Stromal cell of bone marrow (primary cell): ENCODE measurements around the gene SSX2.
"Not testable (repeated sequence)": the region's sequence is repeated elsewhere in the genome, so short reads cannot be mapped to it uniquely, and the experiment has no call there.

Source experiments
- DNase-seq: peaks from one replicate; pipeline ENCODE4 v3.0.0-alpha.2; 2012; ENCODE audit warnings: low read depth

Gene SSX2

GRCh38 chrX:52707078-52707477, at the start of gene SSX2:
Gene SSX2 (minus strand): TSS chrX:52707178. CDS start chrX:52705749, 1,429 bp downstream.
- not testable (repeated sequence) for DNase-seq

GRCh38 chrX:52750952-52751351, 44.0 kb upstream of the SSX2 start, which contains the start of gene SSX2B:
Gene SSX2B (plus strand): TSS chrX:52751252. CDS start chrX:52752681, 1,429 bp downstream.
- not testable (repeated sequence) for DNase-seq

- not testable (repeated sequence) for DNase-seq
These were observed 14.9 kb downstream of the SSX2 start for GRCh38 chrX:52692034-52692433.

DNA sequence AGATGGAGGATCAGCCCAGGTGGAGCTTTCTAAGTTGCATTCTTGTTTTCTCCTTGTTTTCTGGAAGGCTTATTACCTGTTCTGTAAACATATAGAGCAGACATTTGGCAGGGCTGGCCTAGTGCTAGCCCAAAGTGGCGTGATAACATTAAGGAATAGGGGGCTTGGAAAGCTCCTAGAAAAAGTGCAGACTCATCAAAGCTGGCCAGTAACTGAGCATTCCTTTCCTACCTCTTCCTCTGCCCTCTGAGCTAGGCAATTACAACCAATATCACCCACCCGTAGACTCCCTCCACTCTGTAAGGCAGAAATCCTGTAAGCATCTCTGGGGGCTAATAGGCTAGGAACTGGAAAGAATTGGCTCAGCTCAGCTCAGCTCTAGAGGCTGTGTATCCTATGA, 44.8 kb downstream of the SSX2 start:
- DNase-seq: not testable (repeated sequence)

GRCh38 chrX:52655475-52655874, 51.5 kb downstream of the SSX2 start:
- DNase-seq: not testable (repeated sequence)

DNA sequence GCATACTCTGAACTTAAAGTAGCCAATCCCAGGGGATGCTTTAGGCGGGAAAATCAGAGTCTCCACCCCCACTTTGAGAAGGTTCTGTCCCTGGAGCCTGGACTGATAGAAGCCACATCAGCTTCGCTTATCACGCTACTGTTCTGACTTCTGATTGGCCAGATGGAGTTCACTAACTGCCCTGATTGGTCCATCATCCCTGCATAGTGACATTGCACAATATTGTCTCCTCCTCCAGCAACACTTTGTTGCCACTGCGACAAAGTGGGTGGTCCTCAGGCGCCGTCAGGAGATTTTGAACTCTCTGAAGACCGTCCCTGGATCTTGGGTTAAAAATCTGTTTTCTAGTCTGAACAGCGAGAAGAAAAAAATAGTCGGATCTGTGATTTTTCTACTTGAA, 52.2 kb downstream of the SSX2 start, which contains the start of gene SSX7:
Gene SSX7 (minus strand): TSS at position 101 of the 400 bp plus-strand sequence. CDS start 1,428 bp downstream, outside the sequence.
- not testable (repeated sequence) for DNase-seq

DNA sequence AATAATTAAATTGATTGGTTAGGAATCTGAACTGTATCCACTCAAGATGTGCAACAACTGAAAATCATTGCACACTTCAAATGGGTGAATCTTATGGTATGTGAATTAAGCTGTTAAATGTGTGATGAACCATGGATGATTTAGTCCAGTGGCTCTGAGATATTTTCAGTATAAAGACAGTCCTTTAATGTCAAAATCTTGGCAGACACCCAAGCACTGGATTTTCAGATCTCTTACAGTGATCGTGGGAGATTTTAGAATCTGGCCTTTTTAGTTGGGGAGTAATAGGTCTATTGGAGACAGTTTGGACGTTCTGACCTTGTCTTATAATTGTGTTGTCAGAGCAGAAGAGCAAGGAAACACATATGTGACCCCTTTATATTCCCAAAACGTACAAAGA, 56.3 kb downstream of the SSX2 start:
- DNase-seq: not testable (repeated sequence)

GRCh38 chrX:52648956-52649355, 58.0 kb downstream of the SSX2 start:
- not testable (repeated sequence) for DNase-seq
